Loucy (cell line): ENCODE results near the gene SASH3.
A peak's percentile ranks its signal among the peaks of the same experiment; 100 is the strongest.

ENCODE experiments used
- EZH2phosphoT487 ChIP-seq: fragments of 200-600 bp; IDR thresholded peaks from 2 replicates; pipeline ENCODE4 v1.6.1; 2018; ENCODE audit warnings: antibody characterized with exemption, mild to moderate bottlenecking, moderate library complexity, borderline replicate concordance
- TF ChIP-seq, protein P1 (sequence below): fragments of 200-600 bp; sonication (generic); conservative IDR thresholded peaks from 2 replicates; pipeline ENCODE4 v1.5.1; 2014; ENCODE audit warnings: mild to moderate bottlenecking, antibody characterized with exemption, low read length

DNA sequence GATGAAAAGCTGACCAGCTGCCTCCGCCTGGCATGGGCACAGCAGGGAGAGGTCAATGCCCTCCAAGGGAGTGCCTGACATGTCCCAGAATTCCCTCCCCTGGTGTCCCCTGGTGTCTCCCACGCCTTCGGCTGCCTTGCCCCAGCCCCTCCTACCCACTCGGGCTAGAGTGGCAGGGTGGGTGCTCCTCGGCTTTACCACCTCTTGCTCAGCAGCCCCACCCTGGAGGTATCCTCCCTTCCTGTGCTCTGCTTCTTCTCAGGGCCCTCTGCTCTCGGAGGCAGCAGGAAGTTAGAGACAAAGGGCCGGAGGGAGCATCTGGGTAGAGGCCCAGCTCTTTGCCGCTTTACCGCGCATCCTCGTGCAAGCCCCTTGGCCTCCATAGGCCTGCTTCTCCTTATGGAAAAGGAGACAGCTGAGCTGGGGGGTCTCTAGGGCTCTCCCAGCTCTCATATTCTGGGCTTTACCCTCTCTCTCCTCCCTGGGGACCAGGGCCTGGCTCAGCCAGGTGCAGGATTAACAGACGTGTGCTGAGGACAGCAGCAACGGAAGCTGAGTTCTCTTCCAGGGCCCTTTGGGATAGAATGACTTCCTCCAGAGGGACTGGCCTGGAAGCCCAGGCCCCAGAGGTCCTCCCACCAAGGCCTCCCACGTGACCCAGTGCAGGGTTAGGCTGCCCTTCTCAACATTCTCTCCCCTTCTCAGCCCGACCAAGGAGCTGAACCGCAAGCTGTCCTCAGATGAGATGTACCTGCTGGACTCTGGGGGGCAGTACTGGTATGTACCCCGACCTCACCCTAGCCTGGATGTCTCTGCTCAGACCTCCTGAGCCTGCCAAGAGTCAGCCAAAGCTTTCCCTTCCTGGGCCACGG is 23.7 kb upstream of the SASH3 start:
- TF ChIP-seq, protein P1, sequence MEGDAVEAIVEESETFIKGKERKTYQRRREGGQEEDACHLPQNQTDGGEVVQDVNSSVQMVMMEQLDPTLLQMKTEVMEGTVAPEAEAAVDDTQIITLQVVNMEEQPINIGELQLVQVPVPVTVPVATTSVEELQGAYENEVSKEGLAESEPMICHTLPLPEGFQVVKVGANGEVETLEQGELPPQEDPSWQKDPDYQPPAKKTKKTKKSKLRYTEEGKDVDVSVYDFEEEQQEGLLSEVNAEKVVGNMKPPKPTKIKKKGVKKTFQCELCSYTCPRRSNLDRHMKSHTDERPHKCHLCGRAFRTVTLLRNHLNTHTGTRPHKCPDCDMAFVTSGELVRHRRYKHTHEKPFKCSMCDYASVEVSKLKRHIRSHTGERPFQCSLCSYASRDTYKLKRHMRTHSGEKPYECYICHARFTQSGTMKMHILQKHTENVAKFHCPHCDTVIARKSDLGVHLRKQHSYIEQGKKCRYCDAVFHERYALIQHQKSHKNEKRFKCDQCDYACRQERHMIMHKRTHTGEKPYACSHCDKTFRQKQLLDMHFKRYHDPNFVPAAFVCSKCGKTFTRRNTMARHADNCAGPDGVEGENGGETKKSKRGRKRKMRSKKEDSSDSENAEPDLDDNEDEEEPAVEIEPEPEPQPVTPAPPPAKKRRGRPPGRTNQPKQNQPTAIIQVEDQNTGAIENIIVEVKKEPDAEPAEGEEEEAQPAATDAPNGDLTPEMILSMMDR: peak; percentile 57
- no peak for TF ChIP-seq EZH2phosphoT487
